Gastrocnemius medialis (tissue), 4 donors: Measurements from ENCODE around the gene PSMD2. TPM values are rescaled to one million over a fixed set of nuclear protein-coding genes. Genes with fewer than 3 reads are reported as not detected.
A peak's percentile ranks its signal among the peaks of the same experiment; 100 is the strongest.

Experiments
- ATAC-seq, 2 donors: fragments of 150-250 bp; one replicate each; pipeline ENCODE4 v1.9.1; 2016
- DNase-seq, 2 donors: peaks; one replicate each; pipeline ENCODE4 v3.0.0-alpha.2; 2019
- H3K27ac ChIP-seq, 4 donors: fragments of 200-600 bp; sonication (generic); 1 replicate in 1 of 4; 2 replicates in 3 of 4; pipeline ENCODE4 v1.5.1; 2016 to 2018; ENCODE audit warnings: mild to moderate bottlenecking in 2 of 4, moderate library complexity in 1 of 4
- H3K27me3 ChIP-seq, 3 donors: fragments of 200-600 bp; sonication (generic) in 2 of 3; 1 replicate in 1 of 3; 2 replicates in 2 of 3; pipeline versions ENCODE4 v1.5.1 to v1.6.0; 2016 to 2019; ENCODE audit warnings: mild to moderate bottlenecking in 1 of 3, moderate library complexity in 1 of 3
- H3K36me3 ChIP-seq, 2 donors: fragments of 200-600 bp; sonication (generic) in 1 of 2; one replicate each; pipeline ENCODE4 v1.5.1; 2017 to 2018
- H3K4me1 ChIP-seq, 2 donors: fragments of 200-600 bp; sonication (generic) in 1 of 2; one replicate each; pipeline ENCODE4 v1.5.1; 2016 to 2017; ENCODE audit warnings: mild to moderate bottlenecking in 2 of 2
- H3K4me3 ChIP-seq, 4 donors: fragments of 200-600 bp; sonication (generic) in 3 of 4; 1 replicate in 1 of 4; 2 replicates in 3 of 4; pipeline ENCODE4 v1.5.1; 2016 to 2019; ENCODE audit warnings: mild to moderate bottlenecking in 2 of 4
- H3K9me3 ChIP-seq, 3 donors: fragments of 200-600 bp; sonication (generic) in 2 of 3; 1 replicate in 1 of 3; 2 replicates in 2 of 3; pipeline ENCODE4 v1.5.1; 2016 to 2019
- POLR2A ChIP-seq, 2 donors: fragments of 450-650 bp; IDR thresholded peaks; one replicate each; pipeline ENCODE4 v1.6.1; 2017; ENCODE audit warnings: antibody characterized with exemption in 2 of 2, mild to moderate bottlenecking in 2 of 2, moderate library complexity in 2 of 2
- in situ Hi-C, 4 donors: fragments of 200-750 bp; cut with MboI; loops; one replicate each; pipeline versions ENCODE4 v1.15.0 to v1.8.0; 2017; ENCODE audit warnings: low sequenced_read_pairs in 4 of 4
- intact Hi-C: fragments of 100-400 bp; cut with DNase I; formaldehyde crosslinking; loops from one replicate; pipeline ENCODE4 v1.15.1; 2023; ENCODE audit warnings: low total_unique reads
- total RNA-seq, 4 donors: library from RNA; depleted of rRNA; stranded (reverse); fragments of >200 nt; gene quantifications; one replicate each; pipeline versions ENCODE4 v1.1.0 to v1.2.3, GENCODE V29; 2016
- TF ChIP-seq, protein P1 (sequence below), 5 experiments: fragments of 450-650 bp in 3 of 5; fragments of 200-600 bp in 2 of 5; sonication (generic) in 2 of 5; IDR thresholded peaks in 4 of 5; conservative IDR thresholded peaks in 1 of 5; 1 replicate in 4 of 5; 2 replicates in 1 of 5; pipeline ENCODE4 v1.5.1; 2016 to 2019; ENCODE audit warnings: antibody characterized with exemption in 5 of 5, mild to moderate bottlenecking in 3 of 5, moderate library complexity in 3 of 5

PSMD2 gene
- 100 to 1,000 TPM; 560 to 831 (median 720) TPM for total RNA-seq

DNA sequence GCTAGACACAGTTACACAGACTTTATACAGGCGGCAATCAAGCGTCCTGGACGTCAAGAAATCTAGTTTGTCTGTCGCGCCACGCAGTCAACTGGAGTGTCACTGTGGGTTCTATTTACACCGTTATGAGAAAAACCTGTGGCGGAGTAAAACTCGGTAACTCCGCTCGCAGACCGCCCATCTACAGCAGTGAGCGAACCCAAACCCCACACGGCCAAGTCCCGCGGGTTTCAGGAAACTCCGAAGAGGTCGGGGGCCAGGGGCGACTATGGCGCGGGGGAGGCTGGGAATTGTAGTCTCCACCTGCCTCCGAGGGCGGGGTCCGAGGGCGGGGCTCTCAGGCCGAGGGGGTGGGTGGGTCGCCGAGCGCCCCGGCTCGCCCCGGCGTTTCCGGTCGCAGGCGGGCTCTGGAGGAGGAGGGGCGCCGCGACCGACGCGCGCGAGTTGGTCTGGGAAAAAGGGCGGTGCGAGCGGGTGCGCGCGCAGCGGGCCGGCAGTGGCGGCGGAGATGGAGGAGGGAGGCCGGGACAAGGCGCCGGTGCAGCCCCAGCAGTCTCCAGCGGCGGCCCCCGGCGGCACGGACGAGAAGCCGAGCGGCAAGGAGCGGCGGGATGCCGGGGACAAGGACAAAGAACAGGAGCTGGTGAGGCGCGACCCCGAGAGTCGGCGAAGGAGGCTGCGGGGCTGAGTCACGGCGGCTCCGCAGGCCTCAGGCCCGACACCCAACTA, at the start of gene PSMD2:
PSMD2 (plus strand) TSS at position 483 of the 729 bp plus-strand sequence; CDS start at position 509, 26 bp downstream.
- Histone ChIP-seq H3K27ac (peak within 1 kb of the TSS; percentile 81 to 93 (median 86)), H3K4me3 (peak within 1 kb of the TSS; percentile 70 to 93 (median 76)), H3K9me3 (no peaks in the 10 kb centered on the region), H3K36me3 (peaks cover 13 to 38% of the 10 kb centered on the region in 2 donors), H3K4me1 (peaks cover 14 to 18% of the 10 kb centered on the region in 2 donors), H3K27me3 (no peaks in the 10 kb centered on the region)
- intact Hi-C loops (loop anchor here (1.0 to 10.0 kb wide), 10 partner anchors 15 to 414 kb away; partner anchors contain the start of genes ABCC5, ABCF3, AP2M1 and DVL3), in situ Hi-C loops (loop anchor here in 1 of 4 donors (25.0 kb wide), 1 partner anchor 412 kb away; the partner anchor contains the start of gene PARL)
- ATAC-seq (peak; percentile 93 to 96), DNase-seq (peak; percentile 97)
- peak; percentile 94 to 98 for TF ChIP-seq POLR2A (IDR thresholded peaks at IDR 0.05)
- TF ChIP-seq, protein P1, sequence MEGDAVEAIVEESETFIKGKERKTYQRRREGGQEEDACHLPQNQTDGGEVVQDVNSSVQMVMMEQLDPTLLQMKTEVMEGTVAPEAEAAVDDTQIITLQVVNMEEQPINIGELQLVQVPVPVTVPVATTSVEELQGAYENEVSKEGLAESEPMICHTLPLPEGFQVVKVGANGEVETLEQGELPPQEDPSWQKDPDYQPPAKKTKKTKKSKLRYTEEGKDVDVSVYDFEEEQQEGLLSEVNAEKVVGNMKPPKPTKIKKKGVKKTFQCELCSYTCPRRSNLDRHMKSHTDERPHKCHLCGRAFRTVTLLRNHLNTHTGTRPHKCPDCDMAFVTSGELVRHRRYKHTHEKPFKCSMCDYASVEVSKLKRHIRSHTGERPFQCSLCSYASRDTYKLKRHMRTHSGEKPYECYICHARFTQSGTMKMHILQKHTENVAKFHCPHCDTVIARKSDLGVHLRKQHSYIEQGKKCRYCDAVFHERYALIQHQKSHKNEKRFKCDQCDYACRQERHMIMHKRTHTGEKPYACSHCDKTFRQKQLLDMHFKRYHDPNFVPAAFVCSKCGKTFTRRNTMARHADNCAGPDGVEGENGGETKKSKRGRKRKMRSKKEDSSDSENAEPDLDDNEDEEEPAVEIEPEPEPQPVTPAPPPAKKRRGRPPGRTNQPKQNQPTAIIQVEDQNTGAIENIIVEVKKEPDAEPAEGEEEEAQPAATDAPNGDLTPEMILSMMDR (IDR thresholded peaks at IDR 0.05 in 4 of 5, conservative IDR thresholded peaks at IDR 0.05 in 1 of 5), result peak in 1 of 5 experiments; percentile 18

DNA sequence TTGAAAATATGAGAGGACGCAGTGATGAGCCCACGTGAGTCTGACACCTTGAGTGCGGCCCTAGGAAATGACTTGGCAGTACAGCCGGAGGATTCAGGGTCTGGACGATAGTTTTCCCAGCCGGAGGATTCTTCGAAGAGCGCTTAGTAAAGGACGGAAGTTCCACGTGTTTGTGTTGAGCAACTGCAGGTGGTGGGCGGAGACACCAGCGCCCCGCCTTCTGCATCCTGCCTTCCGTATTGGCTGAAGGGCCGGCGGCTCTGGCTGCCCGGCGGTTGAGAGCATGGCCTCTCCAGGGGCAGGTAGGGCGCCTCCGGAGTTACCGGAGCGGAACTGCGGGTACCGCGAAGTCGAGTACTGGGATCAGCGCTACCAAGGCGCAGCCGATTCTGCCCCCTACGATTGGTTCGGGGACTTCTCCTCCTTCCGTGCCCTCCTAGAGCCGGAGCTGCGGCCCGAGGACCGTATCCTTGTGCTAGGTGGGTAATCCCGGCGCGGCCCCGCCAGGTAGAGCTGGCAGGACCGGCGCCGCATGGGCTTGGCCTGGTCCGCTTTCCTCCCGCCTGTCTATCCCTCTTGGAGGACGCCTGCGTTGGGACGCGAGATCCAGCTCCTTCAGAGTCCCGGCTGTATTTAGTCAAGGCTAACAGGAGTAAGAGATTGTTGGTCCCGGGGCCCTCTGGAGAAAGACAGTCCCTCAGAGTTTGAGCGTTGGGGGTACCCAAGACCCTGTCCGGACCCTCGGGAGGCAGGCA, 49.5 kb upstream of the PSMD2 start, which contains the start of gene EEF1AKMT4:
EEF1AKMT4 (plus strand) TSS at position 261 of the 755 bp plus-strand sequence; CDS start at position 284, 23 bp downstream.
- Histone ChIP-seq H3K27me3 (no peaks in the 10 kb centered on the region), H3K4me3 (peak within 1 kb of the TSS; percentile 85 to 95 (median 90)), H3K27ac (peak within 1 kb of the TSS; percentile 91 to 95 (median 94)), H3K36me3 (peaks cover 0 to 16% of the 10 kb centered on the region in 2 donors), H3K4me1 (peaks cover 17 to 20% of the 10 kb centered on the region in 2 donors), H3K9me3 (no peaks in the 10 kb centered on the region)
- intact Hi-C loops, result loop anchor here (1.0 to 5.0 kb wide), 11 partner anchors 21 to 365 kb away; partner anchors contain the start of genes ABCC5, ABCF3, AP2M1 and DVL3
- DNase-seq (peak; percentile 95 to 97), ATAC-seq (peak; percentile 91 to 94)
- TF ChIP-seq, protein P1 (IDR thresholded peaks at IDR 0.05 in 4 of 5, conservative IDR thresholded peaks at IDR 0.05 in 1 of 5), result peak; percentile 39 to 68 (median 59)
- peak; percentile 55 to 59 for TF ChIP-seq POLR2A (IDR thresholded peaks at IDR 0.05)
- in situ Hi-C loops, result loop anchor here in 2 of 4 donors (10.0 to 25.0 kb wide), 3 partner anchors 105 to 362 kb away; partner anchors contain the start of genes PARL (in 2 of the 2) and EIF2B5 (in 1 of the 2)

DNA sequence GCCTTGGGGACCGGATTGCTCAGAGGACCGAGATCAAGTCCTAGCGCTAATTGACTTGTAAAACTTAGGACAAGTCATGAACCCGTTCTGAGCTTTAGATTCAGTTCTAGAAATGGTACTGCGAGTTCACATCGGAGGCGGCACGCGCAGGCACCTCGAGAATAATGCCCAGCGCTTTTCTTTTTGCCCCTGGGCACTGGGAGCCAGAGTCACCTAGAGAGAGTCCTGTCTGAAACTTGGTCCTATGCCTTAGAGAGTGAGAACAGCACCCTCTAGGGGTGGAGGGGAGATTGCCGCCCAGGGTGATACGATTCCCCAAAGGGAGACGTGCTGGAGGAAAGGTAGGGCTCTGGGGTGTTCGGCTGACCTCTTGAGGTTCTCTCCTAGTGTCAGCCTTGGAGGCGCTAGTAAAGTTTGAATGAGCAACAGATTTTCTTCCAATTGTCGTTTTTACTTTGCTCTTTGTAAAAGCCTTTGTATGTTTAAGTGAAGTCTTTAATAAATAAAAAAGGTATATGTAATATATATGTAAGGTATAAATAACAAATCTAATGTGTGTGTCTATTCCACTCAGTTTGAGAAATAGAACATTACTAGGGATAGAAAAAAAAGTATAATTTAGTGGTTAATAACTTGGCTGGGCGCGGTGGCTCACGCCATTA, 48.7 kb upstream of the PSMD2 start:
- TF ChIP-seq, protein P1 (IDR thresholded peaks at IDR 0.05 in 4 of 5, conservative IDR thresholded peaks at IDR 0.05 in 1 of 5), result peak; percentile 81 to 94 (median 88)
- no peak for TF ChIP-seq POLR2A (IDR thresholded peaks at IDR 0.05)
- Histone ChIP-seq H3K27ac (peak overlapping the region; percentile 91 to 95 (median 94)), H3K4me1 (peaks cover 17 to 20% of the 10 kb centered on the region in 2 donors), H3K4me3 (peak overlapping the region; percentile 85 to 95 (median 90)), H3K27me3 (no peaks in the 10 kb centered on the region), H3K9me3 (no peaks in the 10 kb centered on the region), H3K36me3 (peaks cover 0 to 8% of the 10 kb centered on the region in 2 donors)
- DNase-seq (peak; percentile 59 to 85), ATAC-seq (peak; percentile 80 to 82)
- intact Hi-C loops, result loop anchor here (2.0 kb wide), 1 partner anchor 21 kb away; the partner anchor contains the start of gene VWA5B2
- in situ Hi-C loops, result loop anchor here in 1 of 4 donors (25.0 kb wide), 1 partner anchor 363 kb away; the partner anchor contains the start of gene PARL
